ENCODE results near the gene SLC6A4.
"Not testable (repeated sequence)": the region's sequence is repeated elsewhere in the genome, so short reads cannot be mapped to it uniquely, and the experiment has no call there.

Gene SLC6A4

GRCh38 chr17:30165147-30165546, 70.3 kb downstream of the SLC6A4 start:
- DNase-seq, result no peak

GRCh38 chr17:30164531-30164930, 71.0 kb downstream of the SLC6A4 start:
- DNase-seq, result no peak

DNA sequence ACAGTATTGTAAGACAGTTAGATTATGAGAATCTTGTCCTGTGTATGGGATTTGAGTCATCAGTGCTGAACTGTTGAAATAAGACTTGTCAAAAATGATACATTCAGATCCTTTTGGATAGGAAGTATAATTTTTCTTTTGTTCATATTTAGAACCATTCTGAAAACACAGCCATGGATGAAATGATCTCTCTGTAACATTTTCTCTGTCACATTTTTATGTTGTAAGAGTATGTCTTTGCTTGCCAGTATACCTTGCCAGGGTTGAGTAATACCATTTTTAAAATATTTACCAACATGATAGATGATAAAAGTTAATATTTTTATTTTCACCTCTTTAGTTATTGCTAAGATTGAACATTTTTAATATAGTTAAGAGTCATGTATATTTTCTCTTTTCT, 73.9 kb downstream of the SLC6A4 start:
- no peak for DNase-seq

DNA sequence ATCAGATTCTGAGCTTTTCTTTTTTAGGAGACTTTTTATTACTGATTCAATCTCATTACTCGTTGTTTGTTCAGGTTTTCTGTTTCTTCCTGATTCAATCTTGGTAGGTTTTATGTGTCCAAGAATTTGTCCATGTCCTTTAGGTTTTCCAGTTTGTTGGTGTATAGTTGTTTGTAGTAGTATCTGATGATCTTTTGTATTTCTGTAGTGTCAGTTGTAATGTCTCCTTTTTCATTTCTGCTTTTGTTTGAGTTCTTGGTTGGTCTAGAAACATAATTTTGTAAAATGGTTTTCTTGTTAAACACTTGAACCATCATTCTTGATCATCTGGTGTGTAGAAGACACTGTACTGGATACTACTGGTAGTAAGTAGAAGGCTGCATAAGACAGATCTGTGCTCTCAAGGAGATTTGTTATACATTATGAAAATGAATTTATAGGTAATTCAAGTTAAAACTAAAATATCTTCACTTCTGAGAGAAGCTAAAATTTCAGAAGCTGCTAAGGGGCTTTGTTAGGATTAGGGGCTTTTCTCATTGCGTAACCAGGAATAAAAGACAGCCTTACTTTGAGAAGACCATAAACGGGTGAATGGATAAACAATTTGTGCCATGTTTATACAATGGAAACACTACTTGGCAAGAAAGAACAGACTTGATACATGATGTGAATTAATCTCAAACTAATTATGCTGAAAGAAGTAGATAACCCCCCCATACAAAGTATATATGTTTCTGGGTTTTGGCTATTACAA, 74.9 kb downstream of the SLC6A4 start:
- no peak for DNase-seq

GRCh38 chr17:30158896-30159625, 76.4 kb downstream of the SLC6A4 start:
- no peak for DNase-seq

- no peak for DNase-seq
Measured at GRCh38 chr17:30155389-30155788, 80.1 kb downstream of the SLC6A4 start.

DNA sequence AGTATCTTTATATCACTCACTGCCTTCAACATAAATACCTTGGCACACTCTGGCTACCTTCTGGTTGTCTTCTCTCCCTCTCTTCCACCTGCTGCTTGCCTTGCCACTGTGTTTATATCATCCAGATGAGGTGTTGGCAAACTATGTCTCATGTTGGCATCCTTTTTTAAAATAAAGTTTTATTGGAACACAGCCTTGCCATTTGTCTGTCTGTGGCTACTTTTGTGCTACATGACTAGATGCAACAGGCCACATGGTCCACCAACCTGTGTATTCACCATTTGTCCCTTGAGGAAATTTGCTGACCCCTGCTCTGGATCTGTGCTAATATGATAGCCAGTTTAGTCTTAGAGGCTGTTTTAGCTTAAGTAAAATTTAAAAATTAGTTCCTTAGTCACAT, 82.0 kb downstream of the SLC6A4 start:
- no peak for DNase-seq

GRCh38 chr17:30151471-30151870, 84.0 kb downstream of the SLC6A4 start:
- no peak for DNase-seq

GRCh38 chr17:30148376-30148775, 87.1 kb downstream of the SLC6A4 start:
- no peak for DNase-seq

DNA sequence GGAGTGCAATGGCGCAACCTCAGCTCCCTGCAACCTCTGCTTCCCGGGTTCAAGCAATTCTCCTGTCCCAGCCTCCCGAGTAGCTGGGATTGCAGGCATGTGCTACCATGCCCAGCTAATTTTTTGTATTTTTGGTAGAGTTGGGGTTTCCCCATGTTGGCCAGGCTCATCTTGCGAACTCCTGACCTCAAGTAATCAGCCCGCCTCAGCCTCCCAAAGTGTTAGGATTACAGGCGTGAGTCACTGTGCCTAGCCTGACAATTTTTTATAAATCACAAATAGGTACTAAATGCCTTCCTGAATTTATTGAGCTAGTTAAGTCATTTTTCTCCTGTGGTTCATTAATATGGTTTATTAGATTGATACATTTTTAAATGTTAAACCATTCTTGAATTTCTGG, 87.6 kb downstream of the SLC6A4 start:
- not testable (repeated sequence) for DNase-seq

All from NCI-H748 treated with DMSO at 0.1 percent for 48 hours (cell line).